HG03025 (cell line): ENCODE measurements around the gene MUC3A.

ENCODE experiments used
- ATAC-seq: cut with Tn5 transposase; IDR thresholded peaks from one replicate; pipeline ENCODE4 v1.9.1; 2021; ENCODE audit warnings: mild to moderate bottlenecking, moderate library complexity; ENCODE audit not compliant: unreplicated experiment, low FRiP score

Gene MUC3A

DNA sequence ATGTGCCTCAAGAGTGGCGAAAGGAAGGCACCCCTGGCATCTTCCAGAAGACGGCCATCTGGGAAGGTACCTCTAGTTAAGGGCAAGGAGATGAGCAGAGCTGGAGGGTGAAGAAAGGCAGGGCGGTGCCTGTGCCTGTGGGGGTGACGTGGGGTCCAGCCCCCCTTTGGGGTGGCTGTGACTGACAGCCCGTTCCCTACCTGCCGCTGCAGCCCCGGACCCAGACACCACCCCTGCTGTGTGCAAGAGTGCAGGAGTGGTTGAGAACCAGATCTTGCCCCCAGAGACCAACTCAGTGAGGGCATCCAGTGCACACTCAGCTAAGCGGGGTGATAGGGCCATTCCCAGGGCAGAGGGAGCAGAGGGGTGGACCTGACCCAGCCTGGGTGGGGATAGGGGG is 66.3 kb downstream of the MUC3A start:
- ATAC-seq, result no peak

DNA sequence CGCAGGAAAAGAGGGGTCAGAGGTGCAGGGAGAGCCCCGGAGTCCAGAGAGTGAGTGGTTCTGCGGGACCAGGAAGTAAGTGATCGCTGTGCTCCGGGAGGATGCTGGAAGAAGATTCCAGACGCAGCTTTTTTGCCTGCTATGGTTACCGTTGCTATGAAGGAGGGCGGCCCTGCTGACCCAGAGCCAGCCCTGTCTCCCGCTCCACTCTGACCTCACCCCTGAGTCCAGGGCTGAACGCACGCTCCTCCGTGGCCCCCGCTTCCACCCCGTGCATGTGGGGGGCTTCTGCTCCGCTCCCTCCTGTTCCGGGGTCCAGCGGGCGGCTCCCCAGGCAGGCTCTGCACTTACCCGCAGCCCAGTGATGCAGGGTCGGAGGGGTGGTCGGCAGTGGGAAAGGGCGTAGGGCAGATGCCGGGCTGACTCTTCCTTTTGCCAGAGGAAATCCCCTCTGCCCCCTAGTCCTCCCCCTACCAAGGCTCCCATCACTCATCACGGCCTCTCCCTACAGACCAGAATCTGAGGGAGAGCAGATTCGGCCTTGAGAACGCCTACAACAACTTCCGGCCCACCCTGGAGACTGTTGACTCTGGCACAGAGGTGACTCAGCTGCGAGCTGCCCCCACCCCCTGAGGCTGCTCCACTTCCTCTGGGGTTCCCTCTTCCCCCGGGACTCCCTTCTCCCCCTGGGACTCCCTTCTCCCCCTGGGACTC is 67.9 kb downstream of the MUC3A start:
- no peak for ATAC-seq
